WTC11 (cell line): ENCODE measurements around the gene PLPPR5. TPM values are rescaled to one million over a fixed set of nuclear protein-coding genes. Genes with fewer than 3 reads are reported as not detected.

ENCODE experiments used
- ATAC-seq: fragments of 200-7000 bp; cut with Tn5 transposase; 2 replicates; pipeline ENCODE4 v1.10.0; 2021; ENCODE audit warnings: mild to moderate bottlenecking, moderate library complexity
- CTCF ChIA-PET: fragments of 300-600 bp; sonication (Branson Sonifier 250); formaldehyde crosslinking; loops from one replicate; lab custom pipeline; 2021; ENCODE audit warnings: antibody characterized with exemption; lab: Charles Lee
- POLR2A ChIA-PET: fragments of 350-600 bp; sonication (Branson Sonifier 250); formaldehyde crosslinking; loops from one replicate; lab custom pipeline; 2021; ENCODE audit warnings: antibody characterized with exemption; lab: Charles Lee
- DNase-seq: peaks from one replicate; pipeline ENCODE4 v3.0.0; 2021; ENCODE audit warnings: low spot score
- H3K27ac Mint-ChIP-seq: 2 replicates; pipeline ENCODE4 v1.8.0; 2021; ENCODE audit warnings: mixed read lengths
- H3K27me3 Mint-ChIP-seq: 2 replicates; pipeline ENCODE4 v1.8.0; 2021; ENCODE audit warnings: low read depth, mild to moderate bottlenecking, moderate library complexity, mixed read lengths
- H3K36me3 Mint-ChIP-seq: 2 replicates; pipeline ENCODE4 v1.8.0; 2021; ENCODE audit warnings: mixed read lengths
- H3K4me1 Mint-ChIP-seq: 2 replicates; pipeline ENCODE4 v1.8.0; 2022; ENCODE audit warnings: mixed read lengths
- H3K4me3 Mint-ChIP-seq: 2 replicates; pipeline ENCODE4 v1.8.0; 2021; ENCODE audit warnings: mild to moderate bottlenecking, moderate library complexity, mixed read lengths
- H3K9me3 Mint-ChIP-seq: 2 replicates; pipeline ENCODE4 v1.8.0; 2021; ENCODE audit warnings: mixed read lengths
- ATF1 ChIP-seq: sonication (generic); formaldehyde crosslinking; IDR thresholded peaks from 2 replicates; pipeline ENCODE4 v1.8.1; 2023; ENCODE audit warnings: mild to moderate bottlenecking, moderate library complexity, missing genetic modification reagents
- FOXJ3 ChIP-seq: sonication (generic); formaldehyde crosslinking; IDR thresholded peaks from 2 replicates; pipeline ENCODE4 v1.9.0; 2021; ENCODE audit warnings: missing genetic modification reagents, mild to moderate bottlenecking, borderline replicate concordance
- GABPB1 ChIP-seq: sonication (generic); formaldehyde crosslinking; IDR thresholded peaks from 2 replicates; pipeline ENCODE4 v1.8.1; 2023; ENCODE audit warnings: mild to moderate bottlenecking, missing genetic modification reagents
- GRHL2 ChIP-seq: fragments of 250-450 bp; sonication (Bioruptor Pico); IDR thresholded peaks from 2 replicates; pipeline ENCODE4 v1.8.0; 2022; ENCODE audit warnings: mild to moderate bottlenecking, moderate library complexity; ENCODE audit not compliant: insufficient replicate concordance, severe bottlenecking
- HMGA2 ChIP-seq: fragments of 250-450 bp; sonication (Bioruptor Pico); IDR thresholded peaks from 2 replicates; pipeline ENCODE4 v1.4.0; 2021; ENCODE audit warnings: mild to moderate bottlenecking, moderate library complexity
- NFATC4 ChIP-seq: fragments of 250-450 bp; sonication (Bioruptor Pico); IDR thresholded peaks from 2 replicates; pipeline ENCODE4 v1.9.0; 2021; ENCODE audit warnings: mild to moderate bottlenecking
- NFE2L1 ChIP-seq: sonication (generic); formaldehyde crosslinking; IDR thresholded peaks from 2 replicates; pipeline ENCODE4 v1.8.1; 2023; ENCODE audit warnings: missing genetic modification reagents
- NR2C2 ChIP-seq: sonication (generic); formaldehyde crosslinking; IDR thresholded peaks from 2 replicates; pipeline ENCODE4 v1.8.0; 2022; ENCODE audit warnings: mild to moderate bottlenecking, missing genetic modification reagents
- RORB ChIP-seq: fragments of 250-450 bp; sonication (Bioruptor Pico); IDR thresholded peaks from 2 replicates; pipeline ENCODE4 v1.9.0; 2021; ENCODE audit warnings: mild to moderate bottlenecking
- SP1 ChIP-seq: sonication (generic); formaldehyde crosslinking; conservative IDR thresholded peaks from 2 replicates; pipeline ENCODE4 v1.8.1; 2022; ENCODE audit warnings: missing genetic modification reagents
- TP53 ChIP-seq: sonication (generic); formaldehyde crosslinking; IDR thresholded peaks from 2 replicates; pipeline ENCODE4 v1.8.1; 2023; ENCODE audit warnings: mild to moderate bottlenecking, missing genetic modification reagents
- ZNF121 ChIP-seq: sonication (generic); formaldehyde crosslinking; IDR thresholded peaks from 2 replicates; pipeline ENCODE4 v1.8.0; 2023; ENCODE audit warnings: missing genetic modification reagents
- ZNF317 ChIP-seq: sonication (generic); formaldehyde crosslinking; IDR thresholded peaks from 2 replicates; pipeline ENCODE4 v1.8.1; 2023; ENCODE audit warnings: low read depth, mild to moderate bottlenecking, moderate library complexity, missing genetic modification reagents, borderline replicate concordance
- ZNF423 ChIP-seq: fragments of 250-450 bp; sonication (Bioruptor Pico); IDR thresholded peaks from 2 replicates; pipeline ENCODE4 v2.1.2; 2022; ENCODE audit warnings: mild to moderate bottlenecking, moderate library complexity
- ZNF671 ChIP-seq: fragments of 250-450 bp; sonication (Bioruptor Pico); IDR thresholded peaks from 2 replicates; pipeline ENCODE4 v1.8.0; 2021; ENCODE audit warnings: mild to moderate bottlenecking
- total RNA-seq: library from RNA; stranded (reverse); gene quantifications from 3 replicates; pipeline ENCODE4 v1.2.3, GENCODE V29; 2021
- TF ChIP-seq, protein P1 (sequence below): fragments of 250-450 bp; sonication (Bioruptor Pico); IDR thresholded peaks from 2 replicates; pipeline ENCODE4 v2.1.2; 2022; ENCODE audit warnings: mild to moderate bottlenecking, moderate library complexity
- TF ChIP-seq, protein P2 (sequence below): fragments of 250-450 bp; sonication (Bioruptor Pico); IDR thresholded peaks from 2 replicates; pipeline ENCODE4 v1.9.0; 2021; ENCODE audit warnings: moderate library complexity, mild to moderate bottlenecking, inconsistent platforms, borderline replicate concordance
- TF ChIP-seq, protein P3 (sequence below): sonication (generic); formaldehyde crosslinking; IDR thresholded peaks from 2 replicates; pipeline ENCODE4 v1.8.0; 2023; ENCODE audit warnings: missing genetic modification reagents
- TF ChIP-seq, protein P4 (sequence below): sonication (generic); formaldehyde crosslinking; IDR thresholded peaks from 2 replicates; pipeline ENCODE4 v1.8.0; 2022; ENCODE audit warnings: mild to moderate bottlenecking, missing genetic modification reagents
- TF ChIP-seq, protein P5 (sequence below): fragments of 250-450 bp; sonication (Bioruptor Pico); IDR thresholded peaks from 2 replicates; pipeline ENCODE4 v1.9.0; 2021; ENCODE audit warnings: mild to moderate bottlenecking
- TF ChIP-seq, protein P6 (sequence below): sonication (generic); formaldehyde crosslinking; conservative IDR thresholded peaks from 2 replicates; pipeline ENCODE4 v1.8.1; 2022; ENCODE audit warnings: mild to moderate bottlenecking, missing genetic modification reagents
- TF ChIP-seq, protein P7 (sequence below): sonication (generic); formaldehyde crosslinking; IDR thresholded peaks from 2 replicates; pipeline ENCODE4 v1.8.1; 2023; ENCODE audit warnings: mild to moderate bottlenecking, missing genetic modification reagents
- TF ChIP-seq, protein P8 (sequence below): fragments of 250-450 bp; sonication (Bioruptor Pico); IDR thresholded peaks from 2 replicates; pipeline ENCODE4 v1.9.0; 2021; ENCODE audit warnings: mild to moderate bottlenecking

Gene PLPPR5
- total RNA-seq, 1 experiment from 2014 or later = 1.6 TPM

DNA sequence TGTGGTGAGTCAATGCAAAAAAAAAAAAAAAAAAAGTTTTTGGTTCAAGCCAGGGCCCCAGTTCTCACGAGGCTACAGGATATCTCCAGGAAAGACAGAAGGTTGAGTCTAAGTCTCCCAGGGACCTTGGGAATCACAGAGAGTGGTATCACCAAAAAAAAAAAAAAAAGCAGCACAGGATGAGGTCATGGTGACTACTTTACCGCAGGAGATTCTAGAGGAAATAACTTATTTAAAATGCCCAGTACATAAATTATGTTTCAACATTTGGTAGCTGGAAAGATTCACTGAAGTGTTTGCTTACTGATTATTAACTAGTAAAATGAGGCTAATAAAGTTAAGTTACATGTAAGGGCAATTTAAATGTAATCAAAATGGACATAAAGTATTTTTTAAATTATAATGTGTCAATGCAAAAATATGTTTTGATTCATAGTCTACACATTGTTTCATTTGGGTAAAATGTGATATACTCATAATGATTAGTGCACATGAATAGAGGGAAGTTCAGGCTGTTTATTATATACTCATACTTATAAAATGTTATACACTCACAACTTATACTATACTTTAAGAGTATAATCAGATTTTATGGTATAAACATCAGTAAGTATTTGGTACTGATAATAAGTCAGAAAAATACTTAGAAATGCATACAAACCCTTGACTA lies 84.1 kb downstream of the PLPPR5 start:
- no peak overlapping the region for H3K27ac Mint-ChIP-seq
- no peak overlapping the region for H3K4me3 Mint-ChIP-seq
- ChIA-PET CTCF (no interaction called here), POLR2A (no interaction called here)
- H3K4me1 Mint-ChIP-seq = peaks cover 16% of the 10 kb centered on the region
- no peaks in the 10 kb centered on the region for H3K27me3 Mint-ChIP-seq
- DNase-seq (no peak), ATAC-seq (no peak)
- no peaks in the 10 kb centered on the region for H3K36me3 Mint-ChIP-seq
- TF ChIP-seq, protein P1, sequence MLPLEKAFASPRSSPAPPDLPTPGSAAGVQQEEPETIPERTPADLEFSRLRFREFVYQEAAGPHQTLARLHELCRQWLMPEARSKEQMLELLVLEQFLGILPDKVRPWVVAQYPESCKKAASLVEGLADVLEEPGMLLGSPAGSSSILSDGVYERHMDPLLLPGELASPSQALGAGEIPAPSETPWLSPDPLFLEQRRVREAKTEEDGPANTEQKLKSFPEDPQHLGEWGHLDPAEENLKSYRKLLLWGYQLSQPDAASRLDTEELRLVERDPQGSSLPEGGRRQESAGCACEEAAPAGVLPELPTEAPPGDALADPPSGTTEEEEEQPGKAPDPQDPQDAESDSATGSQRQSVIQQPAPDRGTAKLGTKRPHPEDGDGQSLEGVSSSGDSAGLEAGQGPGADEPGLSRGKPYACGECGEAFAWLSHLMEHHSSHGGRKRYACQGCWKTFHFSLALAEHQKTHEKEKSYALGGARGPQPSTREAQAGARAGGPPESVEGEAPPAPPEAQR = no peak
- TF ChIP-seq HMGA2 (CRISPR knock-in tag) (no peak), ZNF423 (CRISPR knock-in tag) (no peak), NR2C2 (CRISPR knock-in tag) (no peak), FOXJ3 (CRISPR knock-in tag) (no peak), RORB (CRISPR knock-in tag) (no peak), SP1 (CRISPR knock-in tag) (no peak), GABPB1 (CRISPR knock-in tag) (no peak), ZNF671 (no peak), NFATC4 (CRISPR knock-in tag) (no peak)
- TF ChIP-seq, protein P2, sequence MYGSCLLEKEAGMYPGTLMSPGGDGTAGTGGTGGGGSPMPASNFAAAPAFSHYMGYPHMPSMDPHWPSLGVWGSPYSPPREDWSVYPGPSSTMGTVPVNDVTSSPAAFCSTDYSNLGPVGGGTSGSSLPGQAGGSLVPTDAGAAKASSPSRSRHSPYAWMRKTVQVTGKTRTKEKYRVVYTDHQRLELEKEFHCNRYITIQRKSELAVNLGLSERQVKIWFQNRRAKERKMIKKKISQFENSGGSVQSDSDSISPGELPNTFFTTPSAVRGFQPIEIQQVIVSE (CRISPR knock-in tag) = no peak
- TF ChIP-seq, protein P3, sequence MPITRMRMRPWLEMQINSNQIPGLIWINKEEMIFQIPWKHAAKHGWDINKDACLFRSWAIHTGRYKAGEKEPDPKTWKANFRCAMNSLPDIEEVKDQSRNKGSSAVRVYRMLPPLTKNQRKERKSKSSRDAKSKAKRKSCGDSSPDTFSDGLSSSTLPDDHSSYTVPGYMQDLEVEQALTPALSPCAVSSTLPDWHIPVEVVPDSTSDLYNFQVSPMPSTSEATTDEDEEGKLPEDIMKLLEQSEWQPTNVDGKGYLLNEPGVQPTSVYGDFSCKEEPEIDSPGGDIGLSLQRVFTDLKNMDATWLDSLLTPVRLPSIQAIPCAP (CRISPR knock-in tag) = no peak
- TF ChIP-seq, protein P4, sequence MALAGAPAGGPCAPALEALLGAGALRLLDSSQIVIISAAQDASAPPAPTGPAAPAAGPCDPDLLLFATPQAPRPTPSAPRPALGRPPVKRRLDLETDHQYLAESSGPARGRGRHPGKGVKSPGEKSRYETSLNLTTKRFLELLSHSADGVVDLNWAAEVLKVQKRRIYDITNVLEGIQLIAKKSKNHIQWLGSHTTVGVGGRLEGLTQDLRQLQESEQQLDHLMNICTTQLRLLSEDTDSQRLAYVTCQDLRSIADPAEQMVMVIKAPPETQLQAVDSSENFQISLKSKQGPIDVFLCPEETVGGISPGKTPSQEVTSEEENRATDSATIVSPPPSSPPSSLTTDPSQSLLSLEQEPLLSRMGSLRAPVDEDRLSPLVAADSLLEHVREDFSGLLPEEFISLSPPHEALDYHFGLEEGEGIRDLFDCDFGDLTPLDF (CRISPR knock-in tag) = no peak
- TF ChIP-seq, protein P5, sequence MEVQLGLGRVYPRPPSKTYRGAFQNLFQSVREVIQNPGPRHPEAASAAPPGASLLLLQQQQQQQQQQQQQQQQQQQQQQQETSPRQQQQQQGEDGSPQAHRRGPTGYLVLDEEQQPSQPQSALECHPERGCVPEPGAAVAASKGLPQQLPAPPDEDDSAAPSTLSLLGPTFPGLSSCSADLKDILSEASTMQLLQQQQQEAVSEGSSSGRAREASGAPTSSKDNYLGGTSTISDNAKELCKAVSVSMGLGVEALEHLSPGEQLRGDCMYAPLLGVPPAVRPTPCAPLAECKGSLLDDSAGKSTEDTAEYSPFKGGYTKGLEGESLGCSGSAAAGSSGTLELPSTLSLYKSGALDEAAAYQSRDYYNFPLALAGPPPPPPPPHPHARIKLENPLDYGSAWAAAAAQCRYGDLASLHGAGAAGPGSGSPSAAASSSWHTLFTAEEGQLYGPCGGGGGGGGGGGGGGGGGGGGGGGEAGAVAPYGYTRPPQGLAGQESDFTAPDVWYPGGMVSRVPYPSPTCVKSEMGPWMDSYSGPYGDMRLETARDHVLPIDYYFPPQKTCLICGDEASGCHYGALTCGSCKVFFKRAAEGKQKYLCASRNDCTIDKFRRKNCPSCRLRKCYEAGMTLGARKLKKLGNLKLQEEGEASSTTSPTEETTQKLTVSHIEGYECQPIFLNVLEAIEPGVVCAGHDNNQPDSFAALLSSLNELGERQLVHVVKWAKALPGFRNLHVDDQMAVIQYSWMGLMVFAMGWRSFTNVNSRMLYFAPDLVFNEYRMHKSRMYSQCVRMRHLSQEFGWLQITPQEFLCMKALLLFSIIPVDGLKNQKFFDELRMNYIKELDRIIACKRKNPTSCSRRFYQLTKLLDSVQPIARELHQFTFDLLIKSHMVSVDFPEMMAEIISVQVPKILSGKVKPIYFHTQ (CRISPR knock-in tag) = no peak
- TF ChIP-seq, protein P6, sequence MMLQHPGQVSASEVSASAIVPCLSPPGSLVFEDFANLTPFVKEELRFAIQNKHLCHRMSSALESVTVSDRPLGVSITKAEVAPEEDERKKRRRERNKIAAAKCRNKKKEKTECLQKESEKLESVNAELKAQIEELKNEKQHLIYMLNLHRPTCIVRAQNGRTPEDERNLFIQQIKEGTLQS = no peak
- TF ChIP-seq, protein P7, sequence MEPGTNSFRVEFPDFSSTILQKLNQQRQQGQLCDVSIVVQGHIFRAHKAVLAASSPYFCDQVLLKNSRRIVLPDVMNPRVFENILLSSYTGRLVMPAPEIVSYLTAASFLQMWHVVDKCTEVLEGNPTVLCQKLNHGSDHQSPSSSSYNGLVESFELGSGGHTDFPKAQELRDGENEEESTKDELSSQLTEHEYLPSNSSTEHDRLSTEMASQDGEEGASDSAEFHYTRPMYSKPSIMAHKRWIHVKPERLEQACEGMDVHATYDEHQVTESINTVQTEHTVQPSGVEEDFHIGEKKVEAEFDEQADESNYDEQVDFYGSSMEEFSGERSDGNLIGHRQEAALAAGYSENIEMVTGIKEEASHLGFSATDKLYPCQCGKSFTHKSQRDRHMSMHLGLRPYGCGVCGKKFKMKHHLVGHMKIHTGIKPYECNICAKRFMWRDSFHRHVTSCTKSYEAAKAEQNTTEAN (CRISPR knock-in tag) = no peak
- TF ChIP-seq, protein P8, sequence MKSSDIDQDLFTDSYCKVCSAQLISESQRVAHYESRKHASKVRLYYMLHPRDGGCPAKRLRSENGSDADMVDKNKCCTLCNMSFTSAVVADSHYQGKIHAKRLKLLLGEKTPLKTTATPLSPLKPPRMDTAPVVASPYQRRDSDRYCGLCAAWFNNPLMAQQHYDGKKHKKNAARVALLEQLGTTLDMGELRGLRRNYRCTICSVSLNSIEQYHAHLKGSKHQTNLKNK (CRISPR knock-in tag) = no peak
- H3K9me3 Mint-ChIP-seq = no peaks in the 10 kb centered on the region

DNA sequence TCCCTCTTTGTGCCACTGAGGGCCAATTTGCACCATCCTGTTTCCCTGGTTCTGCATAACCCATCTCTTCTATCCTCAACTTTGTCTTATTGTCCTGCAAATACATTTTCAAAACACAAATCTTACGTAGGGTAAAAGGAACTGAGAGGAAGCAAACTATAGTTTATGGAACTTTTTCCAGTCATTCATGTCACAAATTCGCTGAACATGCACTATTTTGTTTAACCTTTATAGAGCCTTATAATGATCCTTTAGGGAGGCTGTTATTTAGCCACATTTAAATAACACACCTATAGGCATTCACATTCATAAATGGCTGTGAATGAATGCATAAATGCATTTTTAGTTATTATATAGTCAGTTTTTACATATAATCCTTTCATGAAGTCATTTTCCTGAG lies 85.0 kb downstream of the PLPPR5 start:
- Mint-ChIP-seq H3K36me3 (no peaks in the 10 kb centered on the region), H3K27me3 (no peaks in the 10 kb centered on the region), H3K27ac (no peak overlapping the region), H3K9me3 (no peaks in the 10 kb centered on the region), H3K4me3 (no peak overlapping the region)
- POLR2A ChIA-PET = no interaction called here
- CTCF ChIA-PET = no interaction called here
- DNase-seq (no peak), ATAC-seq (no peak)
- no peak for TF ChIP-seq NFE2L1
- TF ChIP-seq ATF1 (CRISPR knock-in tag) = no peak
- TF ChIP-seq, protein P1 = no peak
- TF ChIP-seq ZNF121 (CRISPR knock-in tag) = no peak
- no peak for TF ChIP-seq TP53 (CRISPR knock-in tag)
- TF ChIP-seq ZNF317 (CRISPR knock-in tag) = no peak
- no peak for TF ChIP-seq GRHL2 (CRISPR knock-in tag)
- TF ChIP-seq RORB (CRISPR knock-in tag) = no peak
- TF ChIP-seq, all 79 proteins: peak for 0
- peaks cover 16% of the 10 kb centered on the region for H3K4me1 Mint-ChIP-seq
